ENCODE results near the gene DNPH1.

The DNPH1 gene

GRCh38 chr6:43178951-43179830 lies 50.1 kb downstream of the DNPH1 start:
- no peak overlapping the region for H3K4me3 ChIP-seq (replicated peaks in 1 of 2; ENCODE audit: low read depth in 2 of 2, low read length in 2 of 2)
- TF ChIP-seq CTCF (IDR thresholded peaks at IDR 0.05; ENCODE audit: low read depth, low read length): no peak
- no peak for DNase-seq (ENCODE audit: low read depth in 2 of 2)

- DNase-seq (ENCODE audit: low read depth in 2 of 2): no peak
- TF ChIP-seq CTCF (IDR thresholded peaks at IDR 0.05; ENCODE audit: low read depth, low read length): no peak
- H3K4me3 ChIP-seq (replicated peaks in 1 of 2; ENCODE audit: low read depth in 2 of 2, low read length in 2 of 2): no peak overlapping the region
Measured at GRCh38 chr6:43178150-43178549, 51.1 kb downstream of the DNPH1 start.

- no peak overlapping the region for H3K4me3 ChIP-seq (replicated peaks in 1 of 2; ENCODE audit: low read depth in 2 of 2, low read length in 2 of 2)
- DNase-seq (ENCODE audit: low read depth in 2 of 2): no peak
- TF ChIP-seq CTCF (IDR thresholded peaks at IDR 0.05; ENCODE audit: low read depth, low read length): no peak
Measured at GRCh38 chr6:43176423-43176786, 52.9 kb downstream of the DNPH1 start.

GRCh38 chr6:43175676-43176422 lies 53.4 kb downstream of the DNPH1 start:
- no peak overlapping the region for H3K4me3 ChIP-seq (replicated peaks in 1 of 2; ENCODE audit: low read depth in 2 of 2, low read length in 2 of 2)
- DNase-seq (ENCODE audit: low read depth in 2 of 2): no peak

More at GRCh38 chr6:43175676-43176422, 53.4 kb downstream of the DNPH1 start:
- TF ChIP-seq CTCF (IDR thresholded peaks at IDR 0.05; ENCODE audit: low read depth, low read length): no peak
